H9 (cell line): ENCODE data around the gene CAMK2N2. TPM values are rescaled to one million over a fixed set of nuclear protein-coding genes. Genes with fewer than 3 reads are reported as not detected.

ENCODE experiments used
- DNase-seq: peaks from one replicate; pipeline ENCODE4 v3.0.0-alpha.2; 2017
- H2AFZ ChIP-seq: one replicate; pipeline ENCODE4 v1.6.1; 2013; ENCODE audit warnings: mild to moderate bottlenecking, low read length, control low read depth, moderate library complexity
- H2AK5ac ChIP-seq: 2 replicates; pipeline ENCODE4 v1.6.1; 2013; ENCODE audit warnings: low read length, control low read depth, mixed read lengths; ENCODE audit not compliant: insufficient read length
- H2BK120ac ChIP-seq: one replicate; pipeline ENCODE4 v1.6.1; 2013; ENCODE audit warnings: low read depth, mild to moderate bottlenecking, low read length, control low read depth, inconsistent platforms; ENCODE audit not compliant: poor library complexity, severe bottlenecking
- H2BK12ac ChIP-seq: 2 replicates; pipeline ENCODE4 v1.6.1; 2013; ENCODE audit warnings: low read length, control low read depth, mixed read lengths, low read depth; ENCODE audit not compliant: insufficient read length
- H2BK15ac ChIP-seq: 2 replicates; pipeline ENCODE4 v1.6.1; 2013; ENCODE audit warnings: low read depth, low read length, control low read depth
- H2BK20ac ChIP-seq: one replicate; pipeline ENCODE4 v1.6.1; 2013; ENCODE audit warnings: low read depth, mild to moderate bottlenecking, low read length, control low read depth, inconsistent platforms; ENCODE audit not compliant: poor library complexity, severe bottlenecking
- H2BK5ac ChIP-seq: 2 replicates; pipeline ENCODE4 v1.6.1; 2013; ENCODE audit warnings: low read length, control low read depth, mixed read lengths; ENCODE audit not compliant: insufficient read length
- H3K14ac ChIP-seq: 2 replicates; pipeline ENCODE4 v1.6.1; 2013; ENCODE audit warnings: low read length, control low read depth; ENCODE audit not compliant: insufficient read depth
- H3K18ac ChIP-seq: 2 replicates; pipeline ENCODE4 v1.6.1; 2013; ENCODE audit warnings: low read depth, mild to moderate bottlenecking, mixed read lengths, low read length, control low read depth; ENCODE audit not compliant: insufficient read length
- H3K23ac ChIP-seq: 2 replicates; pipeline ENCODE4 v1.6.1; 2013; ENCODE audit warnings: low read length, control low read depth, mixed read lengths, low read depth; ENCODE audit not compliant: insufficient read length
- H3K23me2 ChIP-seq: 2 replicates; pipeline ENCODE4 v1.6.1; 2013; ENCODE audit warnings: low read depth, mild to moderate bottlenecking, mixed read lengths, low read length, control low read depth; ENCODE audit not compliant: insufficient read length, poor library complexity, severe bottlenecking
- H3K27ac ChIP-seq: 2 replicates; pipeline ENCODE4 v1.5.1; 2013; ENCODE audit warnings: low read length, control low read depth, mixed read lengths, low read depth; ENCODE audit not compliant: insufficient read length
- H3K27me3 ChIP-seq: 2 replicates; pipeline ENCODE4 v1.6.1; 2013; ENCODE audit warnings: low read length, control low read depth, inconsistent platforms; ENCODE audit not compliant: insufficient read depth
- H3K4ac ChIP-seq: 2 replicates; pipeline ENCODE4 v1.6.1; 2013; ENCODE audit warnings: low read depth, mild to moderate bottlenecking, control low read depth, inconsistent platforms, low read length, moderate library complexity
- H3K4me1 ChIP-seq: 2 replicates; pipeline ENCODE4 v1.6.1; 2013; ENCODE audit warnings: low read length, control low read depth, inconsistent platforms; ENCODE audit not compliant: insufficient read depth
- H3K4me2 ChIP-seq: 2 replicates; pipeline ENCODE4 v1.6.1; 2013; ENCODE audit warnings: low read length, control low read depth, mixed read lengths; ENCODE audit not compliant: insufficient read length, insufficient read depth
- H3K56ac ChIP-seq: 2 replicates; pipeline ENCODE4 v1.6.1; 2013; ENCODE audit warnings: low read depth, mild to moderate bottlenecking, mixed read lengths, low read length, control low read depth; ENCODE audit not compliant: insufficient read length
- H3K79me1 ChIP-seq: 2 replicates; pipeline ENCODE4 v1.6.1; 2013; ENCODE audit warnings: low read depth, mild to moderate bottlenecking, moderate library complexity, low read length, control low read depth, inconsistent platforms; ENCODE audit not compliant: insufficient read depth, poor library complexity, severe bottlenecking
- H3K79me2 ChIP-seq: 2 replicates; pipeline ENCODE4 v1.6.1; 2013; ENCODE audit warnings: low read length, control low read depth, inconsistent platforms; ENCODE audit not compliant: insufficient read depth
- H3K9ac ChIP-seq: 2 replicates; pipeline ENCODE4 v1.6.1; 2013; ENCODE audit warnings: low read length, control low read depth, mixed read lengths; ENCODE audit not compliant: insufficient read length; ENCODE audit errors: extremely low read depth
- H3K9me3 ChIP-seq: one replicate; pipeline ENCODE4 v1.6.1; 2013; ENCODE audit warnings: low read depth, low read length, inconsistent platforms; ENCODE audit not compliant: control insufficient read depth
- H3T11ph ChIP-seq: one replicate; pipeline ENCODE4 v1.6.1; 2013; ENCODE audit warnings: mild to moderate bottlenecking, low read length, control low read depth, inconsistent platforms
- H4K20me1 ChIP-seq: one replicate; pipeline ENCODE4 v1.6.1; 2013; ENCODE audit not compliant: control insufficient read depth, insufficient read length, insufficient read depth
- H4K5ac ChIP-seq: 2 replicates; pipeline ENCODE4 v1.6.1; 2013; ENCODE audit warnings: low read depth, mild to moderate bottlenecking, mixed read lengths, low read length, control low read depth; ENCODE audit not compliant: insufficient read length
- H4K8ac ChIP-seq: replicated peaks from 2 replicates; pipeline ENCODE4 v1.6.1; 2013; ENCODE audit warnings: low read length, control low read depth, mixed read lengths, low read depth; ENCODE audit not compliant: insufficient read length
- H4K91ac ChIP-seq: 2 replicates; pipeline ENCODE4 v1.6.1; 2013; ENCODE audit warnings: low read depth, mild to moderate bottlenecking, moderate library complexity, mixed read lengths, low read length, control low read depth; ENCODE audit not compliant: insufficient read length
- H3K27ac Mint-ChIP-seq, 3 experiments: 2 replicates in 2 of 3; 3 replicates in 1 of 3; pipeline ENCODE4 v1.8.0; 2020 to 2021; ENCODE audit warnings: mixed read lengths in 3 of 3, mild to moderate bottlenecking in 1 of 3, moderate library complexity in 1 of 3
- H3K27me3 Mint-ChIP-seq: 2 replicates; pipeline ENCODE4 v1.8.0; 2021; ENCODE audit warnings: low read depth, mild to moderate bottlenecking, moderate library complexity, mixed read lengths
- H3K36me3 Mint-ChIP-seq, 3 experiments: 2 replicates in 2 of 3; 3 replicates in 1 of 3; pipeline ENCODE4 v1.8.0; 2020 to 2021; ENCODE audit warnings: low read depth in 3 of 3, mixed read lengths in 3 of 3; ENCODE audit not compliant: insufficient read depth in 1 of 3
- H3K4me1 Mint-ChIP-seq, 2 experiments: 2 replicates each; pipeline ENCODE4 v1.8.0; 2020; ENCODE audit warnings: mixed read lengths in 2 of 2
- H3K4me3 Mint-ChIP-seq, 2 experiments: 2 replicates in 1 of 2; 3 replicates in 1 of 2; pipeline ENCODE4 v1.8.0; 2020 to 2021; ENCODE audit warnings: mild to moderate bottlenecking in 2 of 2, mixed read lengths in 2 of 2, moderate library complexity in 1 of 2
- H3K9me3 Mint-ChIP-seq, 2 experiments: 2 replicates in 1 of 2; 3 replicates in 1 of 2; pipeline ENCODE4 v1.8.0; 2020; ENCODE audit warnings: mild to moderate bottlenecking in 2 of 2, mixed read lengths in 2 of 2, moderate library complexity in 1 of 2
- WGBS: extraction: QIAGEN DNeasy Blood & Tissue Kit; methylation state at CpG from one replicate; pipeline ENCODE4 v1.1.7; 2013; ENCODE audit warnings: missing lambda C conversion rate, low lambda C conversion rate, mixed read lengths; ENCODE audit not compliant: insufficient read length; ENCODE audit errors: extremely low coverage; 5-methylcytosine and 5-hydroxymethylcytosine counted together
- total RNA-seq: library from RNA; stranded (reverse); gene quantifications from 2 replicates; pipeline ENCODE4 v1.2.1, GENCODE V29; 2021
- TF ChIP-seq, protein P1 (sequence below): fragments of 200-600 bp; sonication (generic); conservative IDR thresholded peaks from 3 replicates; pipeline ENCODE4 v1.8.0; 2021; ENCODE audit warnings: antibody characterized with exemption, mild to moderate bottlenecking

The CAMK2N2 gene
- total RNA-seq, 1 experiment from 2014 or later: 12.6 TPM

- no peaks in the 10 kb centered on the region for H3K4me1 ChIP-seq
- no peak overlapping the region for H4K8ac ChIP-seq
- no peak overlapping the region for H2BK12ac ChIP-seq
- no peak overlapping the region for H3K27ac ChIP-seq
- no peaks in the 10 kb centered on the region for H3K79me1 ChIP-seq
- H2AK5ac ChIP-seq: no peak overlapping the region
- no peak overlapping the region for H3K23ac ChIP-seq
- H3K56ac ChIP-seq: no peak overlapping the region
- no peak overlapping the region for H2BK120ac ChIP-seq
- H4K91ac ChIP-seq: no peak overlapping the region
- no peak for DNase-seq
- H3K9me3 ChIP-seq: no peaks in the 10 kb centered on the region
- no peaks in the 10 kb centered on the region for H3K9me3 Mint-ChIP-seq
- H3K36me3 Mint-ChIP-seq: no peaks in the 10 kb centered on the region; a peak in 1 of 7 replicates
- peaks cover 16% of the 10 kb centered on the region for H3K27me3 Mint-ChIP-seq
- H2BK20ac ChIP-seq: no peak overlapping the region
- H2BK5ac ChIP-seq: no peak overlapping the region
- no peaks in the 10 kb centered on the region for H4K20me1 ChIP-seq
- H3K4ac ChIP-seq: no peak overlapping the region
- H3K27me3 ChIP-seq: no peaks in the 10 kb centered on the region
- no peak overlapping the region for H3K18ac ChIP-seq
- TF ChIP-seq, protein P1, sequence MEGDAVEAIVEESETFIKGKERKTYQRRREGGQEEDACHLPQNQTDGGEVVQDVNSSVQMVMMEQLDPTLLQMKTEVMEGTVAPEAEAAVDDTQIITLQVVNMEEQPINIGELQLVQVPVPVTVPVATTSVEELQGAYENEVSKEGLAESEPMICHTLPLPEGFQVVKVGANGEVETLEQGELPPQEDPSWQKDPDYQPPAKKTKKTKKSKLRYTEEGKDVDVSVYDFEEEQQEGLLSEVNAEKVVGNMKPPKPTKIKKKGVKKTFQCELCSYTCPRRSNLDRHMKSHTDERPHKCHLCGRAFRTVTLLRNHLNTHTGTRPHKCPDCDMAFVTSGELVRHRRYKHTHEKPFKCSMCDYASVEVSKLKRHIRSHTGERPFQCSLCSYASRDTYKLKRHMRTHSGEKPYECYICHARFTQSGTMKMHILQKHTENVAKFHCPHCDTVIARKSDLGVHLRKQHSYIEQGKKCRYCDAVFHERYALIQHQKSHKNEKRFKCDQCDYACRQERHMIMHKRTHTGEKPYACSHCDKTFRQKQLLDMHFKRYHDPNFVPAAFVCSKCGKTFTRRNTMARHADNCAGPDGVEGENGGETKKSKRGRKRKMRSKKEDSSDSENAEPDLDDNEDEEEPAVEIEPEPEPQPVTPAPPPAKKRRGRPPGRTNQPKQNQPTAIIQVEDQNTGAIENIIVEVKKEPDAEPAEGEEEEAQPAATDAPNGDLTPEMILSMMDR: no peak
- H3K79me2 ChIP-seq: no peaks in the 10 kb centered on the region
- no peak overlapping the region for H3K4me2 ChIP-seq
- peaks cover 0 to 5% of the 10 kb centered on the region in 2 experiments; a peak in 1 of 4 replicates for H3K4me1 Mint-ChIP-seq
- no peaks in the 10 kb centered on the region for H3K23me2 ChIP-seq
- no peak overlapping the region for H2BK15ac ChIP-seq
- H2AFZ ChIP-seq: no peak overlapping the region
- H3K9ac ChIP-seq: no peak overlapping the region
- H3K14ac ChIP-seq: no peak overlapping the region
- peak overlapping the region in 1 of 3 experiments; percentile 29; a peak in 1 of 7 replicates for H3K27ac Mint-ChIP-seq
- no peak overlapping the region for H4K5ac ChIP-seq
- no peak overlapping the region for H3K4me3 Mint-ChIP-seq
- WGBS: no CpG with 5 or more reads among the region's 8 CpGs
- H3T11ph ChIP-seq: no peak overlapping the region
Measured at GRCh38 chr3:184283681-184284080, 22.3 kb upstream of the CAMK2N2 start.
